Right ventricle myocardium inferior (tissue), 1 donor: ENCODE measurements around the gene SBF2. TPM values are rescaled to one million over a fixed set of nuclear protein-coding genes. Genes with fewer than 3 reads are reported as not detected.

Source experiments
- ATAC-seq: fragments of 200-7000 bp; cut with Tn5 transposase; one replicate; pipeline ENCODE4 v1.9.1; 2020; ENCODE audit warnings: mild to moderate bottlenecking, moderate library complexity
- DNase-seq: peaks from one replicate; pipeline ENCODE4 v3.0.0; 2021; ENCODE audit errors: missing footprints
- intact Hi-C: fragments of 100-400 bp; cut with DNase I; formaldehyde crosslinking; loops from one replicate; pipeline ENCODE4 v1.11.0; 2022
- total RNA-seq: library from RNA; stranded (reverse); fragmentation: NEBNext Ultra II Directional; extraction: Animal tissue kit (Norgen Biotek cat#: 25700); gene quantifications from one replicate; pipeline ENCODE4 v1.2.1, GENCODE V29; 2021
- donor health status: DM: no; HTN: yes; CAD: no; lungs with severe emphysema.

The SBF2 gene
- total RNA-seq, 1 donor from 2014 or later, result 16.7 TPM

DNA sequence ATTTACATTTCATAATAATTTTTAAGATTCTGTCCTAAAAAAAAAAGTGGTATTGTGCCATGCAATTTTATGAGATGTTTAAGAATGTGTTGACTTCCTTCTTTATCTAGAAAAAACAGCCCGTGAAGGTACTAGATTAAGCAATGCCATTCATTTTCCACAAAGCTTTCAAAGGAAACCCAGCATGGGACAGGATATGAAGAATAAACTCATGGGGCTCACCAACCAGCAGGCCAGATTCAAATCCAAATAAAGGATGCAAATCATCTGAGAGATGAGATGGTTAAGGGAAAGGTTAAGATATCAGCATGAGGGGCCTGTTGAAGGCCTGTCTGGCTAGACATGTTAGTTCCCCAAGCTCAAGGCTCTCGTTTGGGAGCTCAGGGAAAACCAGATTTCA, 431.0 kb downstream of the SBF2 start:
- intact Hi-C loops, result loop anchor here (5.0 to 10.0 kb wide), 2 partner anchors 112 to 444 kb away; partner anchors contain the start of gene ADM
- DNase-seq (no peak), ATAC-seq (no peak)

DNA sequence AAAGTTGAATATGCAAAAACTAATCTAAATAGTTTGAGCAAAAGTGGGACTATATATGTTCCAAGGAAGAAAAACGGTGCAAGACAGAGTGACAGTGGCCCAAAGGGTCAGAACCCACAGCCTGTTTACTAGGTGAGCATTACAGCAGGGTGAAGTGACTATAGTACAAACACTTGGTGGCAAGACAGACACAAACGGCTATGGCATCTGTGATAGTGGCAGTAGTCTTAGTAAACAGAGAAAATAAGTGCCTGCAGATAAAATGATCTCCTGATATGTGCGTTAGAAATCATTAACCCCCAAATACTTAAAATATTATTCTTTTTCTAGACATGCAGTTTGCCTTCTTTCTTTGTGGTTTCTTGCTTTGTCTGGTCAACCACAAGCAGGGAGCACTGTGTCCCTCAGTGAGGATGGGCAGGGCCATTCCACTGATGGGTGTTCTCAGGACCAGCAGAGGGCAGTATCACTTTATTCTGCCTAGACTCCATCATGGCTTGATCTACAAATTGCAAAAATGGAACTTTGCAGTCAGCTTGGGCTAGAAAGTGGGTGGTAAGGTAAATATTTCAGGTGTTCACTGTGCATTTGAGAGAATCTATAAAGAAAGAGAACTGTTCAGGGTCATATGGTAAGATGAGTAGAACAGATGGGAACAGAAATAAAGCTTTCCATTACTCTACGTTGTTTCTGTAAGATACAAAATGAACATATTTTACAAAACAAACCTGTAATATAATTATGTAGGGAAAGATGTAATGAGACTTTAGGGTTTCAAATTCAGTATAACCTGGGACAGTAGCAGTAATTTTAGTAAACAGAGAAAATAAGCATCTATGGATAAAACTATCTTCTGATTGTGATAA, 431.9 kb downstream of the SBF2 start:
- no peak for DNase-seq
- intact Hi-C loops, result loop anchor here (5.0 to 10.0 kb wide), 2 partner anchors 113 to 445 kb away; partner anchors contain the start of gene ADM
- peak; percentile 70 for ATAC-seq

DNA sequence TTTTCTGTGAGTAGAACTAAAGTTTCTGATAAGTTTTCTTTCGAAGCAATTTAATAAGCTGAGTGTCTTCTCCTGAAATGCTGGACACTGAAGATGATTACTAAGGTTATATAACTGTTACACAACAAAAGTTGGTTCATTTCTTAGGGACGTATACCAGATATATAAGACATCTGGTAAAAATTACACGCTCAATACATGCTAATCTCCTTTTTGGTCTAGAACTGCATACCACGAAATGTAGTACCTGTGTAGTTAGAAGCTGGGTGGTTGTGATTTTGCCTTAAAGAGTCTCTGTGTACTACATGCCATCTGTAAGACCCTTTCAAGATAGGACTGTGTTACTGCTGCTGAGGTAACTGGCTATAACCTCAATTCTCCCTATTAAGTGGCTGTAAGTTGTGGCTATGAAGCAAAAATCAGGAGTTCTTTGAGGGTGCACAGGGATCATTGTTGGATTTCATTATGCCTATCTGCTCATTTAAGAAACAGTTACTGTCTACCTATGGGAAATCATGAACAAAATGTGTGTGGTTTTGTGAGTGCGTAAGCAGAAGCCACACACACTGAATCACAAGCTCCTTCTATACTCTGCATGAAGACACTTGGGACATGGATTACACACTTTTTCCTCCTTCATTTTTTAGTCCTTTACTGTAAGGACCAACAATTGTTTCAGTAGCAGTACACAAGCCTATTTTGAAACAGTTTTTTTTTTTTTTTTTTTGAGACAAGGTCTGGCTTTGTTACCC, 434.3 kb downstream of the SBF2 start:
- intact Hi-C loops, result loop anchor here (5.0 to 10.0 kb wide), 2 partner anchors 115 to 448 kb away; partner anchors contain the start of gene ADM
- no peak for DNase-seq

DNA sequence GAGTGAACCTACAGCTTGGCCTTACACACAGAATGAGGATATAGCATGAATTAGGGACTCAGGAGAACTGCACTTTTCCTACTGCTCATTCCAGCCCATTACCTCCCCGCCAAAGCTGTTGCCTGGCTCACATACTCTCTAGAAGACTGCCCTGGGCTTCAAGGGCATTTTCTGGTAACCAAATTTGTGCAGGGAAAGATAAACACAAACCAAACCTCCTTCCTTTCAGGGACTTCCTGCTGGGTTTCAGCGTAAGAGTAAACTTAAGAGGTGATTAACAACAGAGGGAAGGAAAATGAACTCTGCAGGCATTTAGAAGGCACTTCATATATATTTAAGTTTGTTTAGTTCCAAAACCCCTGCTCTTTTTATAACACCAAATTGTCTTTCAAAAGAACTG, 435.2 kb downstream of the SBF2 start:
- no peak for ATAC-seq
- DNase-seq, result no peak
- intact Hi-C loops, result no loop called here

More for the DNA sequence above, 434.3 kb downstream of the SBF2 start:
- ATAC-seq, result no peak

DNA sequence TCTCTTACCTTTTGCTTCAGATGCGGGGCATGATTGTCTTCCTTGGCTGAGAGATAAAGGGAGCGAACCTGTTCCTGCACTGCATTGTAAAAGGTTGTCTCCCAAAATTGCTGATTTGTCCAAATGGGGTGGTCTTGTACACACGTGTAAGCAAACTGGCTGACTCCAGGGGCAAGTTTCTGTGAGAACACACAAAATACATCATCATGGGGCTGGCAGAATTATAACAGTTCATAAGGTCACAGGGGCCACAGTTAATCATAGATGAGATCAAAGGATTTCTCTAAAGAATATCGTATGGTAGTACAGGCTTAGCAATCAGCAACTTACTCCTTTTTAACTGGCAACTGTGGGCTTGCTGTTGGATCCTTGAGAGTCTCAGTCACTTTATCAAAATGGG, 435.8 kb downstream of the SBF2 start:
- DNase-seq, result no peak
- no peak for ATAC-seq
- intact Hi-C loops, result no loop called here

DNA sequence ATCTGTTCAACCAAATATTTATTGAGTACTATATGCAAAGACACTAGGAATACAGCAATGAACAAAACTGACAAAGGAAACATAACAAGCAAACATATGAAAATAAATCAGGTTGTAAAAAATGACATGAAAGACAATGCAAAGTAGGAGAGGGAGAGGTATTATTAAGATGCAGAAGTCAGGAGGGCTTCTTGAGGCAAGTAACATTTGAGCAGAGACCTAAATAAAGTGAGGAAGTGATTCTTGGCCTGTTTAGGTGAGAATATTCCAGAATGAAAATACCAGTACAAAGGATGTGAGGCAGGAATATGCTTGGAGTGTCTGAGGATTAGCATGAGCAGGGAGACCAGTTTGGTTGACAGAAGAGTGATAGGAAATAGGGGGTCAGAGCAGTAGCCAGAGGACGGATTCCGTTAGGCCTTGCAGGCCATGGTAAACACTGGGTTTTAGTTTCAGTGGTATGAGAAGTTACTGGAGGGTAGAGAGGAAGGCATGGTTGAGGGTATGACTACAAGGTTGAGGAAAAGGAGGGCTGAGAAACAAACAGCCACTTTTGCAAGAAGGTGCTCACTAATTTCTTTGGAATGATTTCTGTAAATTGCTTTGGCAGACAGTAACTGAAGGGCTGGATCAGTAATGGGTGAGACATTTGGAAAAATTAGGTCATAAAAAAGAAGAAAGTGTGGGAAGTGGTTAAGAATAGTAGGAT, 438.3 kb downstream of the SBF2 start:
- no peak for DNase-seq
- intact Hi-C loops, result no loop called here
- no peak for ATAC-seq

DNA sequence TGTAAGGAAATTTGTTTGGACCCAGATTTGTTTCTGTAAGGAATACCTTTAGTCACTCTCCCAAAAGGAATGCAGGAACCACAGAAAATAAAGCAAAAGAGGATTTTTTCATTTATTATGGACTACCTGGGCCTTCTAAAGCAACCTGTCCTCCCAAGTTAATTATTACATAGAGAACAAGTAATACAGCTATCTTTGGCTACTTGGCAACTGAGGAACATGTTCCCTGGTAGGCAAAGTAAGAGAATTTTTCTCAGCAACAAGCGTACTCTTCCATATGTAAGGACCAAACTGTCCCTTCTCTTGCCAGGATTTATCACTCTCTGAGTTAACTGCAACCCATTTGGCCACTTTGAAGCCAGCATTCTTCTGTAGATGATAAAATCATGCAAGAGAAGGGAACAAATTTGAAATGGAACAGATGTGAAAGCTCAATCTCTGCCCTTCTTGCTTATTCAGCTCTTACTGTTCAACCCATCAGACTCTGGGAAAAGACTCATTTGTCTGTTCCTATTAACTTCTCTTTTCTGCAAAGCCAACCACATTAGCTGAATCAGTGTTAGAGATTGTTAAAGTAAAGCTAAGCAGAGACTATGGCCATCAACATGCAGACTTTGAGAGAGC, 440.0 kb downstream of the SBF2 start:
- no peak for ATAC-seq
- intact Hi-C loops, result no loop called here

DNA sequence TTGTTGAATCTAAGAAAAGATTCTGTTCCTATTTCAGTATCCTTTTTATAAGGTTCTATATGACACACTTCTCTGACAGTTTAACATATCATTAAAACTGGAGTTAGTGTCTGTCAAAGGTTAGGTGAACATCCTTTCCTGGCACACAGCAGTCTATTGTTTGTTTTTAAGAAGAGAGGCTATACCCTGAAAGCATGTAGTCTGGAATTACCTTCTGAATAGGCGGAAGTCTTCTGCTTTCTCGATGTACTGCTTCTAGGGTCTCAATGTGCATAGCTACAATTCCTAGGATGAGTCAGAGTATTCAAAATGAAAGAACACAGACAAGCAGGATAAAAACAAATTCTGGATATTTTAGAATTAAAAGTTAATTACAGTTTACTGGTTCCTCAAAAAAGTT, 441.6 kb downstream of the SBF2 start:
- intact Hi-C loops, result no loop called here
- DNase-seq, result no peak
- ATAC-seq, result no peak

More for the DNA sequence above, 440.0 kb downstream of the SBF2 start:
- no peak for DNase-seq

DNA sequence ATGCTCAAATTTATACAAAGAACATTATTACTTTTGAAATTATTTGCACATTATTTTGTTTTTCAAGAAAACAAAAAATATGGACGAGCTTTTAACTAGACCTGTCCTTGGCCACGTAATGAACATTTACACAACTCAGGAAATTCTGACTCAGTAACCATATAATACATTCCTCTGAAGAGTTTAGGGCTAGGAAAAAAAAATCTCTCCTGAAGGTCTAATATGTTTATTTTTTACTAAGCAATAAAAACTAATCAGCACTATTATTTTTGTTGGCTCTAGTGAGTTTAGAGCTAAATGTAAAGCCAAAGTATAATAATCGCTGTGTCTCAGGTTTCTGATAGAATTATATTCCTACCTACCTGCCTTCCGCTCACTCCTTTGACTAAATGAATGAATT, 442.7 kb downstream of the SBF2 start:
- intact Hi-C loops, result no loop called here
- DNase-seq (no peak), ATAC-seq (no peak)

DNA sequence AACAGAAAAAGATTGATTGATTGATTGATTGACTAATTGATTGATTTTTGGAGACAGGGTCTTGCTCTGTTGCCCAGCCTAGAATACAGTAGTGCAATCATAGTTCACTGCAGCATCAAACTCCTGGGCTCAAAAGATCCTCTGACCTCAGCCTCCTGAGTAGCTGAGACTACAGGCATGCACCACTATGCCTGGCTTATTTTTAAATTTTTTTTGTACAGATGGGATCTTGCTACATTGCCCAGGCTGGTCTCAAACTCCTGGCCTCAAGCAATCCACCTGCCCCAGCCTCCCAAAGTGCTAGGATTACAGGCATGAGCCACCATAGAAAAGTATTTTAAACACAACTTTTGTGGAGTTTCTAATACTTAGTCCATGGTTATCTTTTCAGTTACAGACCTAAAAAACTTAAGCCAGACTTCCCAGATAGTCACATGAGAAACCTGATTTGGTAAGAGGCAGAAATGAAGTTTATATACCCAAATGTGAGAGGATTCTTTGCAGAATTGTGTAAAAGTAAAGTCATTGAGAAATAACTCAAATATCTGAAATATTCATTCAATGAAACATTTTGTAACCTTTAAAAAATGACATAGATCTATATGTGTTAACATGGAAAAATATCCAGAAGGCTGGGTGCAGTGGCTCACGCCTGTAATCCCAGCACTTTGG, 443.7 kb downstream of the SBF2 start:
- DNase-seq (no peak), ATAC-seq (no peak)
- intact Hi-C loops, result no loop called here

DNA sequence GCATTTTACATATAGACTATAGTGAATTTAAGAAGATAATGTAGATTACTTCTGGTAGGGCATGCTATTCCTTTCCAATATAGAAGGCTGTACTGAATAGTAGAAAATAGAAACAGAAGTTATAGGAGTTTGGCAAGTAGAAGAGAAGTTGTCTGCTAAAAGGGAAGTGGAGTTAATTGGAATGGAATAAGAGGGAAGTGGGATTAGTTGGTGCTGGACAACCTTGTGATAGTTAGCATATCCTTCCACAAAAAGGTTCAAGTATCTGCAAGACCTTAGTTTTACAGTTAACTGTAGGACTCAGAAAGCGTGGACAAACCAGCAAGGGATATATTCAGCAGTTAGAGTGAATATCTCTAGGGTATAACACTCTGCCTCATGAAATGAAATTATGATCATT, 444.6 kb downstream of the SBF2 start:
- ATAC-seq (no peak), DNase-seq (no peak)
- intact Hi-C loops, result no loop called here

DNA sequence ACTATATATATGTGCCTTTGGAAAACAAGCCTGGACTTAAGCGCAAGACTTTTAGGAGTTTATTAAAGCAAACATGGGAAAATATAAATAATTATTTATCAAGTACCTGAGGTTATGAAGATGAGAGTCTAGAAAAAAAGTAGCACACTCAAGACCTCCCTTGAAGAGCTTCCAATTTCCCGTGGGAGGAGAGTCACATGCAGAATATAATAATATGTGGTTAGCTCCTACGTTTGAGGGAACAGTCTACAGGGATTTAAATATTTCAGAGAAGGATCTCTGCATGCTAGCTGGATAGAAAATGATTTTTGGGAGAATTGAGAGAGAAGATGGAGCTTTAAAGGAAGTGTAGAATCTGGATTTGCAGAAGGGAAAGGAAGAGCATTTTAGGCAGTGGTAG, 446.4 kb downstream of the SBF2 start:
- no peak for ATAC-seq
- no peak for DNase-seq
- intact Hi-C loops, result no loop called here

DNA sequence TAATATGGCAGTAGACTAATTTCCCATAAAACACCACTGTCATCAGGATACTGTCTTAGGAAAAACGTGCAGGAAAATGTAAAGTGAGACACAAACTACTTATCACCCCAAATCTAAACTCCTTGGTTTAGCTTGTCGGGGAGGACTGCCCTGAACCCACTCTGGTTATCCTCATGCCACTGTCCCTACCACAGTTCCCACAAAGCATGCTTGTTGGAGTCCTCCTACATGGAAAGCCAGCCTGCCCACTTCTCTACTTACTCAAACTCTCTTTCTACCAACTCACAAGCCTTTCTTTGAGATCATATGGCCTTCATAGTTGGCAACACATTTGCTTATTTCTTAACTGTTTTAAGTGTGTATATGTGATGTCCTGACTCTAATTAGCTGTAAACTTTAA, 451.1 kb downstream of the SBF2 start:
- intact Hi-C loops, result no loop called here
- ATAC-seq (no peak), DNase-seq (no peak)

DNA sequence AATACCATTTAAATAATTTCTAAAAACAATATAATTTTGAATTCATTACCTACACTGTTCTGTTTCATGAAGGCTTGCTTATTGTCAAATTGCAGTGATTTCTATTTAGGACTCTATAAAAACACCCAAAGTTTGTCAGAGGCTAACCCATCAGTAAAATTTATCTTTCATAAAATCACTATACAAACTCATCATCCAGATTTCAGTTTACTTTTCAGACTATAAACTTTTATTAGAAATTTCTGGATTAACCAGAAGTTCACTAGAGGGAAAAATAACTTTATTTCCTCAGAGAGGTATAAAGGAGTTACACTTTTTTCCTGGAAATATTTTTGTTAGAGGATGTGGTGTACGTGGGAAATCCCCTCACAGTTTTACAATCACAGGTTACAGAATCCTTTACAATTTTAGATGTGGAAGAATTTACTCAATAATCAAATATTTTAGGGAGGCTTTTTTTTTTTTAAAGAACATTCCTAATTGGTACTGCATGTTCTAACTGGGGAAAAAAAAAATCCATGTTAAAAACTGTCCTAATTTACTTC, 453.5 kb downstream of the SBF2 start:
- intact Hi-C loops, result no loop called here
- no peak for ATAC-seq
- DNase-seq, result no peak

DNA sequence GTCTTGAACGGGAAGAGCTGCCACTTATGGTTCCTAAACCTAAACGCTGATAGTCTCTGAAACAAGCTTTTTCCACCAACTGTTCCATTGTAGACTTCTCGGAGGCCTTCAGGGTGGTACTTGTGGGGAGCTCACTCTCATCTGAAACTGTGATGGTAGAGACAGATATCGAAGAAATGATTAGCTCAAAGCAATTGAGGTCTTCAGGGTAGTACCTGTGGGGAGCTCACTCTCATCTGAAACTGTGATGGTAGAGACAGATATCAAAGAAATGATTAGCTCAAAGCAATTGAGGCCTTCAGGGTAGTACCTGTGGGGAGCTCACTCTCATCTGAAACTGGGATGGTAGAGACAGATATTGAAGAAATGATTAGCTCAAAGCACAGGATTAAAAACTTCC, 454.5 kb downstream of the SBF2 start:
- DNase-seq (no peak), ATAC-seq (no peak)
- intact Hi-C loops, result no loop called here

DNA sequence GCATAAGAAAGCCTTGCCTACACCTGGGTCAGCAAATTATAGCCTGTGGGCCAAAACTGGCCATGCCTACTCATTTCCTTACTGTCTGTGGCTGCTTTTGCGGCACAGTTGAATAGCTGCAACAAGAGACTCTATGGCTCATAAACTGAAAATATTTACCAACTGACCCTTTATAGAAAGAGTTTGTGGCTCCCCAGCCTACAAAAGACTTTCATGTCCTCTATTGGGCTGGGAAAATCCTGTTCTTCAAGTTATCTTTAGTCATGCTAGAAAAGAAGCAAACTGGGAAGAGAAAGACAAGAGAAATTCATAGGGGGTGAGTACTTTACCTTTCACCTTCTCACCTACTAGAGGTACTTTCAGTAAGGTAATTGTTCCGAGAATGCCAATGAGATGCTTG, 455.1 kb downstream of the SBF2 start:
- ATAC-seq (no peak), DNase-seq (no peak)
- intact Hi-C loops, result no loop called here

DNA sequence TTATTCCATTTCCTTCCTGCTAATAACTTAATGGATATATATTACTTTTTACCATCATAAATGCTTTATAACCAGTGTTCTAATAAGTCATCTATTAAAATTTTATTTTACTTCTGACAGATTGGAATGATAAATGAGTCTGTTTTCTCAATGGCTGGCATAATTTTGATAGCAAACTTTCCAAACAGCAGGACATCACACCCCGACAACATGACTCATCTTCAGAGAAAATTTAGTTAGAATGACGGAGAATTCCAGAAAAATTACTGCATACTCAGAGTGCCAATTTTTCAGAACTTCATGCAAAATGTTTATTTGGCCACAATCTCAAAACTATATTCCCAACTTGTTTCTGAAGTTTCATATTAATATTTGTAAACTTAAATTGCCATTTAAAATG, 455.8 kb downstream of the SBF2 start:
- DNase-seq (no peak), ATAC-seq (no peak)
- intact Hi-C loops, result no loop called here

DNA sequence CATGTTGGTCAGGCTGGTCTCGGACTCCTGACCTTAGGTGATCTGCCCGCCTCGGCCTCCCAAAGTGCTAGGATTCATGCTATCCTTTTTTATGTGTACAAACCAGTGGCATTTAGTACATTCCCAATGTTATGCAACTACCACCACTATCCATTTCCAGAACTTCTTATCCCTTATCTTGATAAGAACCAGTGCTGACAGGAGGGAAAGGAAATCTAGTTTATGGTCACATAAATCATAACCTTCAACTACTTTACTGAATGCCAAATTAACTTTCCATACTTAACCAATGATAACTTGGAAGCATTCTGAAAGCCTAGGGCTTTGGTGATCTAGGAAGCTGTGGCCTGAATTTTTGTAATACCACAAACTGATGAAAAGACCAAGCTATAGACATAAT, 459.7 kb downstream of the SBF2 start:
- intact Hi-C loops, result no loop called here
- no peak for ATAC-seq
- DNase-seq, result no peak
